ENCODE measurements around the gene LAD1.

Gene LAD1

DNA sequence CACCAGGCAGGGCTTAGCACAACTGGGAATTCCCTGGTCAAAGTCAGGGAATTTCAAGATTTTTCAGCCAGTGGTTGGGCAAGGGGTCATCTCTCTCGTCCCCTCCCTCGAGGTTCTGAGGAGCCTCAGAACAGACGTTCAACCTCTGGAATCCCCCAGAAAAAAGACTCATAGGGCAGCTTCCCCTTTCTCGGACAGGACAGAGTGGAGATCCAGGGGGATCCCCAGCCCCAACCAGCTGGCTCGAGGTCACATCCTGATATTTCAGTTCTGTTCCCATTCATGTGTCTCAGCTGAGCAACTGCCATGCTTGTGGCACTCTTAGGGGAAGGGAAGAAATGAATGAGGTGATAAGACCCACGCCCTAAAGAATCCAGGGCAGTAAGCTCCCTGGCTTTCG lies 4.9 kb upstream of the LAD1 start:
- no peaks in the 10 kb centered on the region for H3K27me3 ChIP-seq (replicated peaks; ENCODE audit: control insufficient read depth, insufficient read depth, low read length)
- no peak for DNase-seq (ENCODE audit: extremely low read depth, insufficient read length)
- TF ChIP-seq, protein P1, sequence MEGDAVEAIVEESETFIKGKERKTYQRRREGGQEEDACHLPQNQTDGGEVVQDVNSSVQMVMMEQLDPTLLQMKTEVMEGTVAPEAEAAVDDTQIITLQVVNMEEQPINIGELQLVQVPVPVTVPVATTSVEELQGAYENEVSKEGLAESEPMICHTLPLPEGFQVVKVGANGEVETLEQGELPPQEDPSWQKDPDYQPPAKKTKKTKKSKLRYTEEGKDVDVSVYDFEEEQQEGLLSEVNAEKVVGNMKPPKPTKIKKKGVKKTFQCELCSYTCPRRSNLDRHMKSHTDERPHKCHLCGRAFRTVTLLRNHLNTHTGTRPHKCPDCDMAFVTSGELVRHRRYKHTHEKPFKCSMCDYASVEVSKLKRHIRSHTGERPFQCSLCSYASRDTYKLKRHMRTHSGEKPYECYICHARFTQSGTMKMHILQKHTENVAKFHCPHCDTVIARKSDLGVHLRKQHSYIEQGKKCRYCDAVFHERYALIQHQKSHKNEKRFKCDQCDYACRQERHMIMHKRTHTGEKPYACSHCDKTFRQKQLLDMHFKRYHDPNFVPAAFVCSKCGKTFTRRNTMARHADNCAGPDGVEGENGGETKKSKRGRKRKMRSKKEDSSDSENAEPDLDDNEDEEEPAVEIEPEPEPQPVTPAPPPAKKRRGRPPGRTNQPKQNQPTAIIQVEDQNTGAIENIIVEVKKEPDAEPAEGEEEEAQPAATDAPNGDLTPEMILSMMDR (IDR thresholded peaks at IDR 0.05; ENCODE audit: insufficient read depth, low read length, poor library complexity, severe bottlenecking) = no peak
- H3K4me3 ChIP-seq (replicated peaks; ENCODE audit: low read depth, low read length) = no peak overlapping the region
- no peaks in the 10 kb centered on the region for H3K36me3 ChIP-seq (ENCODE audit: control insufficient read depth, insufficient read depth, low read length)

- DNase-seq (ENCODE audit: extremely low read depth, insufficient read length) = no peak
- TF ChIP-seq, protein P1 (IDR thresholded peaks at IDR 0.05; ENCODE audit: insufficient read depth, low read length, poor library complexity, severe bottlenecking) = no peak
- no peaks in the 10 kb centered on the region for H3K36me3 ChIP-seq (ENCODE audit: control insufficient read depth, insufficient read depth, low read length)
- no peak overlapping the region for H3K4me3 ChIP-seq (replicated peaks; ENCODE audit: low read depth, low read length)
- no peaks in the 10 kb centered on the region for H3K27me3 ChIP-seq (replicated peaks; ENCODE audit: control insufficient read depth, insufficient read depth, low read length)
These were observed 4.2 kb upstream of the LAD1 start for GRCh38 chr1:201403359-201403758.

DNA sequence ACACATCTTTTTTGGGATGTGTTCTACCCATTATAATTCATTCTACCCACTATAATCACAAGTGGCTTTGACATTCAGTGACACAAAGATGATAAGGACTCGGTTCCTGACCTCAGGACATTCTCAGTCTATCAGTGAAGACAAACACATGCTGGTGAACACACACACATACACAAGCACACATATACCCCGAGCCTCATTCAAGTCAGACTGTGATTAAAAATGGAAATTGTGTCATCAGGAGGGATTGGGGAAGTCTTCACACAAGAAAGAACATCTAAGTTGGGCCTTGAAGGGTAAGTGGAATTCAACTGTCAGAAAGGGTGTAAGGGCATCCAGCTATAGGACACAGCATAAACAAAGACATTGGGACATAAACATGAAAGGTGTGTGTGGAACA lies 2.6 kb upstream of the LAD1 start:
- no peaks in the 10 kb centered on the region for H3K27me3 ChIP-seq (replicated peaks; ENCODE audit: control insufficient read depth, insufficient read depth, low read length)
- TF ChIP-seq, protein P1 (IDR thresholded peaks at IDR 0.05; ENCODE audit: insufficient read depth, low read length, poor library complexity, severe bottlenecking) = no peak
- no peak for DNase-seq (ENCODE audit: extremely low read depth, insufficient read length)
- no peaks in the 10 kb centered on the region for H3K36me3 ChIP-seq (ENCODE audit: control insufficient read depth, insufficient read depth, low read length)
- H3K4me3 ChIP-seq (replicated peaks; ENCODE audit: low read depth, low read length) = no peak overlapping the region

- no peak for DNase-seq (ENCODE audit: extremely low read depth, insufficient read length)
- no peaks in the 10 kb centered on the region for H3K36me3 ChIP-seq (ENCODE audit: control insufficient read depth, insufficient read depth, low read length)
- no peaks in the 10 kb centered on the region for H3K27me3 ChIP-seq (replicated peaks; ENCODE audit: control insufficient read depth, insufficient read depth, low read length)
- H3K4me3 ChIP-seq (replicated peaks; ENCODE audit: low read depth, low read length) = no peak overlapping the region
- TF ChIP-seq, protein P1 (IDR thresholded peaks at IDR 0.05; ENCODE audit: insufficient read depth, low read length, poor library complexity, severe bottlenecking) = no peak
These were observed 1.7 kb upstream of the LAD1 start for GRCh38 chr1:201400852-201401230.

DNA sequence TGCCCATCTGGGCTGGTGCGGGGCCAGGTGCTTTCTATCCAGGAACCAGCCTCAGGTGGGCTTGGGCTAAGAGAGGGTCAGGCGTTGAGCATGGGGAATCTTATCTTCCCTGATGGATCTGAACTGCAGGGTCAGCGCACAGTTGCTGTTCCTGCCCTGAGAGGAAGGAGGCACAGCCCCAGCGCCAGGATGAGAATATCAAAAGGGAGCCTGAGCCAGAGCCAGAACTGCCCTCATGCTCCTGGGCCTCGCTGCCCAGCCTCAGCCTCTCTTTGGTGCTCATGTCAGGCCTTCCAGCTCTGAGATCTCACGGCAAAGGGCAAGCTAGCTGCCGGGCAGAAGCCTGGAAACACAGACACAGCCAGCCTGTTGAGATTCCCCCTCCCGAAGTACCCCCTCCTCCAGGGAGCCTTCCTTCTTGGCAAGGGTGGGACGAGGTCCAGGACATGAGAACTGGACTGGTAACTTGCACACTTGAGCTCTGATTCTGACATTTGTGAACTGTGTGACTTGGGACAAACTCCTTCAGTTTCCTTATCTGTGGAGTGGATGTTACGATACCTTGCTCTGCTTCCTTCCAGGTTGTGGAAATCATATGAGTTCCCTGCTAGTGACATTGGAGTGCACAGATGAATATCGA lies 1.2 kb upstream of the LAD1 start:
- H3K4me3 ChIP-seq (replicated peaks; ENCODE audit: low read depth, low read length) = no peak overlapping the region
- H3K36me3 ChIP-seq (ENCODE audit: control insufficient read depth, insufficient read depth, low read length) = no peaks in the 10 kb centered on the region
- TF ChIP-seq, protein P1 (IDR thresholded peaks at IDR 0.05; ENCODE audit: insufficient read depth, low read length, poor library complexity, severe bottlenecking) = no peak
- DNase-seq (ENCODE audit: extremely low read depth, insufficient read length) = no peak
- no peaks in the 10 kb centered on the region for H3K27me3 ChIP-seq (replicated peaks; ENCODE audit: control insufficient read depth, insufficient read depth, low read length)

Data from GM06990 (cell line).